Hepatocyte (in vitro differentiated cells): Measurements from ENCODE around the gene SLC37A1.

Experiments
- EZH2 ChIP-seq: fragments of 200-600 bp; sonication (generic); IDR thresholded peaks from 2 replicates; pipeline ENCODE4 v1.6.1; 2016; ENCODE audit warnings: antibody characterized with exemption, mild to moderate bottlenecking, borderline replicate concordance
- EZH2phosphoT487 ChIP-seq: fragments of 200-600 bp; sonication (generic); IDR thresholded peaks from one replicate; pipeline ENCODE4 v1.6.1; 2018; ENCODE audit warnings: antibody characterized with exemption, mild to moderate bottlenecking, low read depth, moderate library complexity; ENCODE audit not compliant: unreplicated experiment, severe bottlenecking
- TF ChIP-seq, protein P1 (sequence below): fragments of 200-600 bp; sonication (generic); IDR thresholded peaks from 2 replicates; pipeline ENCODE4 v1.5.1; 2016; ENCODE audit warnings: antibody characterized with exemption, mild to moderate bottlenecking; ENCODE audit not compliant: poor library complexity

DNA sequence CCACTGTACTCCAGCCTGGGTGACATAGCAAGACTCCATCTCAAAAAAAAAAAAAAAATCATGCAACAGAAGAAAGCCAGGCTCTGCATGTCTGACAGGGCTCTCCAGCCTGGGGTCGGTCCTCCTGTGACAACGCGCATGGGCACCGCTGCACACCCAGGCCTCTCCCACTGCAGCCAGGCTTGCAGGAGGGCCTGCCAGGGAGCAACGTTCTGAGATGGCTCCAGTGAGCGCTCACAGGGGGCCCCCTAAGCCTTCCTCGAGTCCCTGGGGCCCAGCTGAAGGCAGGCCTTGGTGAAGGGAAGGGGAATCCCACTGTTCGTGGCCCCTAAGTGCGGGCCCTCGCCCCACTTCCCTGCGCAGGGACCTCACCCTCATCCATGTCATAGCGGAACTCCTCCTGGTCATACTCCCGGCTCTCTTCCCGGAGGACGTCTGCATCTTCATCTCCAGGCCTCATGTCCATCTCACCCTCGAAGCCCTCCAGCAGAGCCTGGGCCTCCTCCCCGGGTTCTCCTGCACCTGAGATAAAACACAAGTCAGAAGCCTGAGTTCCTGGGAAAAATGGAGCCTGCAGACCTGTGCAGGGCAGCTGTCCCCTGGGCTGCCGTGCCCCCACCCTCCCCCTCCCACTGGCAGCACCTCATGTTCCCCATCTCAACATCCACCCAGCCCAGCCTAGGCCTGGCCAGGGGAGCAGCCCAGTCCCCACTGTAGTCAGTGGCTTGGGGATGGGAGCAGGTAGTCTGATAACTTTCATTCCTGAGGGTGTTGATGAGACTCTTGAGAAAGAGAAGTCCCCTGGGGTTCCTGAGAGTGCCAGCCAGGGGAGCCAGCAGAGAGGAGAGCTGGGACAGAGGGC, 37.9 kb upstream of the SLC37A1 start:
- TF ChIP-seq, protein P1, sequence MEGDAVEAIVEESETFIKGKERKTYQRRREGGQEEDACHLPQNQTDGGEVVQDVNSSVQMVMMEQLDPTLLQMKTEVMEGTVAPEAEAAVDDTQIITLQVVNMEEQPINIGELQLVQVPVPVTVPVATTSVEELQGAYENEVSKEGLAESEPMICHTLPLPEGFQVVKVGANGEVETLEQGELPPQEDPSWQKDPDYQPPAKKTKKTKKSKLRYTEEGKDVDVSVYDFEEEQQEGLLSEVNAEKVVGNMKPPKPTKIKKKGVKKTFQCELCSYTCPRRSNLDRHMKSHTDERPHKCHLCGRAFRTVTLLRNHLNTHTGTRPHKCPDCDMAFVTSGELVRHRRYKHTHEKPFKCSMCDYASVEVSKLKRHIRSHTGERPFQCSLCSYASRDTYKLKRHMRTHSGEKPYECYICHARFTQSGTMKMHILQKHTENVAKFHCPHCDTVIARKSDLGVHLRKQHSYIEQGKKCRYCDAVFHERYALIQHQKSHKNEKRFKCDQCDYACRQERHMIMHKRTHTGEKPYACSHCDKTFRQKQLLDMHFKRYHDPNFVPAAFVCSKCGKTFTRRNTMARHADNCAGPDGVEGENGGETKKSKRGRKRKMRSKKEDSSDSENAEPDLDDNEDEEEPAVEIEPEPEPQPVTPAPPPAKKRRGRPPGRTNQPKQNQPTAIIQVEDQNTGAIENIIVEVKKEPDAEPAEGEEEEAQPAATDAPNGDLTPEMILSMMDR = no peak
- TF ChIP-seq EZH2 (no peak), EZH2phosphoT487 (no peak)
